GM12878 (cell line): ENCODE results near the gene TCP11L1. TPM values are rescaled to one million over a fixed set of nuclear protein-coding genes. Genes with fewer than 3 reads are reported as not detected.

Experiments used
- ATAC-seq: fragments of 200-7000 bp; cut with Tn5 transposase; 3 replicates; pipeline ENCODE4 v1.9.1; 2020; ENCODE audit warnings: mild to moderate bottlenecking, moderate library complexity
- BruUV-seq: library from RNA; stranded (reverse); fragments of 400-500 nt; replicated peaks from 2 replicates; lab custom pipeline; 2021; lab: Mats Ljungman, UMichigan
- CTCF ChIA-PET: fragments of 300-600 bp; sonication (Branson Sonifier 250); formaldehyde crosslinking; extraction: SDS; loops from one replicate; lab custom pipeline; 2021; ENCODE audit warnings: inconsistent platforms; lab: Yijun Ruan, JAX
- POLR2A ChIA-PET: fragments of 350-600 bp; formaldehyde crosslinking; extraction: SDS; loops from one replicate; lab custom pipeline; 2021; ENCODE audit warnings: inconsistent platforms; lab: Charles Lee
- RAD21 ChIA-PET: fragments of 300-600 bp; sonication (Branson Sonifier 250); formaldehyde crosslinking; loops from one replicate; lab custom pipeline; 2023; ENCODE audit warnings: antibody characterized with exemption; ENCODE audit not compliant: unreplicated experiment; lab: Charles Lee
- SMC1A ChIA-PET: fragments of 300-600 bp; sonication (Branson Sonifier 250); formaldehyde crosslinking; loops from one replicate; lab custom pipeline; 2023; ENCODE audit not compliant: unreplicated experiment, uncharacterized antibody; lab: Charles Lee
- DNase-seq: peaks from one replicate; pipeline ENCODE4 v3.0.0-alpha.2; 2011; ENCODE audit warnings: low read depth, low spot score
- FAIRE-seq: peaks from 3 replicates; lab custom pipeline; 2011; peaks lifted over from hg19 to GRCh38; lab: Jason Lieb, UNC
- H2AFZ ChIP-seq: 2 replicates; pipeline ENCODE4 v1.6.0; 2011; ENCODE audit warnings: low read depth, low read length, control low read depth; ENCODE audit not compliant: control insufficient read depth
- H3K27ac ChIP-seq: 2 replicates; pipeline ENCODE4 v1.5.1; 2011; ENCODE audit warnings: control low read depth; ENCODE audit not compliant: control insufficient read depth, insufficient read depth
- H3K27me3 ChIP-seq, 2 experiments: replicated peaks in 1 of 2; 2 replicates each; pipeline versions ENCODE4 v1.6.0 to v1.6.1; 2011; ENCODE audit warnings: low read length in 1 of 2; ENCODE audit not compliant: control insufficient read depth in 2 of 2, insufficient read depth in 2 of 2
- H3K36me3 ChIP-seq, 2 experiments: 2 replicates each; pipeline ENCODE4 v1.5.1; 2011; ENCODE audit warnings: low read length in 1 of 2; ENCODE audit not compliant: control insufficient read depth in 2 of 2, insufficient read depth in 2 of 2
- H3K4me1 ChIP-seq: 2 replicates; pipeline ENCODE4 v1.6.1; 2011; ENCODE audit warnings: mild to moderate bottlenecking, low read length, moderate library complexity, mixed read lengths; ENCODE audit not compliant: control insufficient read depth, insufficient read depth
- H3K4me2 ChIP-seq: 2 replicates; pipeline ENCODE4 v1.6.0; 2011; ENCODE audit warnings: control low read depth; ENCODE audit not compliant: control insufficient read depth, insufficient read depth
- H3K4me3 ChIP-seq: fragments of 200-600 bp; sonication (generic); 2 replicates; pipeline ENCODE4 v1.5.1; 2016
- H3K79me2 ChIP-seq: 2 replicates; pipeline ENCODE4 v1.6.0; 2011; ENCODE audit warnings: low read length; ENCODE audit not compliant: control insufficient read depth, insufficient read depth
- H3K9ac ChIP-seq: 2 replicates; pipeline ENCODE4 v1.8.0; 2011; ENCODE audit warnings: low read length, control low read depth, mixed read lengths; ENCODE audit not compliant: control insufficient read depth, insufficient read depth
- H3K9me3 ChIP-seq: replicated peaks from 3 replicates; pipeline ENCODE4 v1.5.1; 2011; ENCODE audit warnings: mild to moderate bottlenecking, low read length; ENCODE audit not compliant: control insufficient read depth, insufficient read depth
- H4K20me1 ChIP-seq: 2 replicates; pipeline ENCODE4 v1.6.0; 2011; ENCODE audit not compliant: control insufficient read depth, insufficient read depth
- ESRRA ChIP-seq: IDR thresholded peaks from 2 replicates; pipeline ENCODE4 v1.6.1; 2012; ENCODE audit warnings: mild to moderate bottlenecking, low read length, improper control_type of control experiment
- FOXM1 ChIP-seq: IDR thresholded peaks from 2 replicates; pipeline ENCODE4 v1.6.1; 2012; ENCODE audit warnings: low read depth, mild to moderate bottlenecking, inconsistent platforms, low read length, moderate library complexity
- MXI1 ChIP-seq: fragments of 150-350 bp; IDR thresholded peaks from 2 replicates; pipeline ENCODE4 v1.6.1; 2011; ENCODE audit warnings: low read depth, mild to moderate bottlenecking, inconsistent platforms, low read length, improper control_type of control experiment
- NFIC ChIP-seq: IDR thresholded peaks from 2 replicates; pipeline ENCODE4 v1.6.1; 2012; ENCODE audit warnings: low read depth, mild to moderate bottlenecking, inconsistent platforms, low read length, moderate library complexity
- NKRF ChIP-seq: fragments of 450-650 bp; conservative IDR thresholded peaks from 2 replicates; pipeline ENCODE4 v1.6.1; 2017; ENCODE audit warnings: mild to moderate bottlenecking, moderate library complexity
- POLR2AphosphoS5 ChIP-seq: IDR thresholded peaks from 2 replicates; pipeline ENCODE4 v1.6.1; 2011; ENCODE audit warnings: mild to moderate bottlenecking, low read length, inconsistent platforms
- SKIL ChIP-seq: fragments of 450-650 bp; IDR thresholded peaks from 2 replicates; pipeline ENCODE4 v1.6.1; 2017; ENCODE audit warnings: mild to moderate bottlenecking, low read depth, inconsistent platforms; ENCODE audit not compliant: poor library complexity, severe bottlenecking
- ZNF687 ChIP-seq: fragments of 450-650 bp; IDR thresholded peaks from 2 replicates; pipeline ENCODE4 v1.6.1; 2017; ENCODE audit warnings: mild to moderate bottlenecking, moderate library complexity
- WGBS: methylation state at CpG from one replicate; pipeline ENCODE4 v1.1.6; 2016; ENCODE audit warnings: low lambda C conversion rate; ENCODE audit not compliant: insufficient replicate concordance, insufficient coverage; ENCODE audit errors: missing lambda C conversion rate; 5-methylcytosine and 5-hydroxymethylcytosine counted together
- in situ Hi-C: fragments of 300-500 bp; cut with MboI; formaldehyde crosslinking; loops from 9 replicates; pipeline ENCODE4 v1.14.3; 2018; ENCODE audit warnings: mixed read lengths
- intact Hi-C: fragments of 100-400 bp; cut with micrococcal nuclease; formaldehyde crosslinking; loops from one replicate; pipeline ENCODE4 v1.14.2; 2022; ENCODE audit not compliant: unreplicated experiment
- polyA plus RNA-seq, 11 experiments: library from polyadenylated mRNA; depleted of rRNA in 4 of 11; unstranded in 6 of 11; stranded (reverse) in 5 of 11; fragments of >200 nt; fragmentation: Nextera tagmentation in 4 of 11; fragmentation: Illumina TruSeq in 1 of 11; extraction: Ambion mirVana in 4 of 11; extraction: Trizol in 1 of 11; gene quantifications; 1 replicate in 1 of 11; 2 replicates in 10 of 11; pipeline versions ENCODE4 v1.2.1 to v1.2.3, GENCODE V29; 2011 to 2016; ENCODE audit warnings: inconsistent platforms in 2 of 11, missing spikeins in 2 of 11, low read depth in 1 of 11
- total RNA-seq, 4 experiments: library from RNA; depleted of rRNA in 3 of 4; stranded (reverse); fragments of >200 nt in 3 of 4; fragmentation: Illumina TruSeq in 1 of 4; extraction: Trizol in 1 of 4; gene quantifications; 2 replicates each; pipeline versions ENCODE4 v1.2.1 to v1.2.3, GENCODE V29; 2013 to 2021

The TCP11L1 gene
- total and polyA plus RNA-seq, 10 of the 15 experiments (the other 5 are each of a cell fraction or from before 2014, with no cell fraction given): 5.3 to 15.7 (median 13.0) TPM

- H3K27ac ChIP-seq: no peak overlapping the region
- no peak for ATAC-seq
- H3K4me1 ChIP-seq: peaks cover 3% of the 10 kb centered on the region; the same call in 1 of the 2 replicates
- no peak overlapping the region for H3K4me2 ChIP-seq
- no peak for FAIRE-seq
- in situ Hi-C loops (no loop called here), intact Hi-C loops (no loop called here)
- RAD21 ChIA-PET: no interaction called here
- CTCF ChIA-PET: interaction anchor here (1.0 kb wide), 1 partner anchor 60 kb away, joined by 3 read pairs; no protein-coding TSS in a partner anchor
- DNase-seq: no peak
- H3K4me3 ChIP-seq: no peak overlapping the region
- H3K79me2 ChIP-seq: no peaks in the 10 kb centered on the region
- no TSS peak for BruUV-seq
- no peaks in the 10 kb centered on the region for H3K36me3 ChIP-seq
- H3K9me3 ChIP-seq: no peaks in the 10 kb centered on the region
- SMC1A ChIA-PET: no interaction called here
- H4K20me1 ChIP-seq: no peaks in the 10 kb centered on the region
- no peak for TF ChIP-seq MXI1
- no peak for TF ChIP-seq NFIC
- TF ChIP-seq NKRF: no peak
- TF ChIP-seq ESRRA: no peak
- no peak overlapping the region for H2AFZ ChIP-seq
- POLR2A ChIA-PET: interaction anchor here (1.0 kb wide), 1 partner anchor 10 kb away, joined by 4 read pairs; the partner anchor contains the start of gene DEPDC7
- H3K27me3 ChIP-seq: no peaks in the 10 kb centered on the region
- H3K9ac ChIP-seq: no peak overlapping the region
Measured at GRCh38 chr11:33006010-33006409, 33.4 kb upstream of the TCP11L1 start.

GRCh38 chr11:33013755-33014154, 25.6 kb upstream of the TCP11L1 start:
- H3K27ac ChIP-seq: no peak overlapping the region
- DNase-seq: no peak
- in situ Hi-C loops (no loop called here), intact Hi-C loops (no loop called here)
- H3K9me3 ChIP-seq: no peaks in the 10 kb centered on the region; the same call in 2 of the 3 replicates
- RAD21 ChIA-PET: no interaction called here
- CTCF ChIA-PET: interaction anchor here (0.6 to 1.3 kb wide), 2 partner anchors 51 to 105 kb away, joined by 3 read pairs; no protein-coding TSS in a partner anchor
- no peak for ATAC-seq
- H2AFZ ChIP-seq: no peak overlapping the region
- SMC1A ChIA-PET: interaction anchor here (0.7 to 2.7 kb wide), 2 partner anchors 14 to 18 kb away, joined by 4 to 6 read pairs; no protein-coding TSS in a partner anchor
- no peak overlapping the region for H3K9ac ChIP-seq
- no peaks in the 10 kb centered on the region for H3K79me2 ChIP-seq
- H3K36me3 ChIP-seq: no peaks in the 10 kb centered on the region
- no TSS peak for BruUV-seq
- H3K4me1 ChIP-seq: peaks cover 14% of the 10 kb centered on the region
- 12% methylated on average over 1 of the region's 1 CpG for WGBS
- no peak overlapping the region for H3K4me2 ChIP-seq
- POLR2A ChIA-PET: interaction anchor here (0.7 to 0.8 kb wide), 2 partner anchors 47 to 407 kb away, joined by 3 to 4 read pairs; no protein-coding TSS in a partner anchor
- FAIRE-seq: no peak
- no peaks in the 10 kb centered on the region for H4K20me1 ChIP-seq
- H3K4me3 ChIP-seq: no peak overlapping the region
- H3K27me3 ChIP-seq: peaks cover 0 to 5% of the 10 kb centered on the region in 2 experiments; a peak in 2 of 4 replicates
- TF ChIP-seq SKIL (no peak), NFIC (no peak), FOXM1 (no peak), POLR2AphosphoS5 (no peak), ZNF687 (no peak)
